BJ (cell line): ENCODE measurements around the gene CHP2. TPM values are rescaled to one million over a fixed set of nuclear protein-coding genes. Genes with fewer than 3 reads are reported as not detected.
"Not testable (repeated sequence)": the region's sequence is repeated elsewhere in the genome, so short reads cannot be mapped to it uniquely, and the experiment has no call there.

Source experiments
- CTCF ChIA-PET: fragments of 350-600 bp; formaldehyde crosslinking; extraction: SDS; loops from one replicate; lab custom pipeline; 2021; ENCODE audit warnings: antibody characterized with exemption, inconsistent platforms; lab: Yijun Ruan, JAX
- POLR2A ChIA-PET: fragments of 300-600 bp; sonication (Branson Sonifier 250); formaldehyde crosslinking; extraction: SDS; loops from one replicate; lab custom pipeline; 2021; ENCODE audit warnings: antibody characterized with exemption; lab: Charles Lee
- DNase-seq: peaks from one replicate; pipeline ENCODE4 v3.0.0-alpha.2; 2011; ENCODE audit warnings: low read depth
- H3K27me3 ChIP-seq: 2 replicates; pipeline ENCODE4 v1.6.0; 2011; ENCODE audit warnings: low read length; ENCODE audit not compliant: control insufficient read depth, insufficient read depth
- H3K36me3 ChIP-seq: 2 replicates; pipeline ENCODE4 v1.5.1; 2011; ENCODE audit warnings: low read length; ENCODE audit not compliant: control insufficient read depth, insufficient read depth
- H3K4me3 ChIP-seq: 2 replicates; pipeline ENCODE4 v1.5.1; 2011; ENCODE audit warnings: low read depth, mild to moderate bottlenecking, control low read depth, low read length
- CTCF ChIP-seq: IDR thresholded peaks from 2 replicates; pipeline ENCODE4 v1.5.1; 2011; ENCODE audit warnings: low read depth, mild to moderate bottlenecking, control low read depth, inconsistent platforms, low read length, moderate library complexity; ENCODE audit not compliant: insufficient read depth
- polyA plus RNA-seq: library from polyadenylated mRNA; depleted of rRNA; stranded (reverse); fragments of >200 nt; gene quantifications from 2 replicates; pipeline ENCODE4 v1.2.3, GENCODE V29; 2011

The CHP2 gene
- polyA plus RNA-seq, 1 experiment = not detected

- ChIA-PET POLR2A (no interaction called here), CTCF (no interaction called here)
- TF ChIP-seq CTCF = no peak
- no peak for DNase-seq
- H3K4me3 ChIP-seq = no peak overlapping the region
- no peaks in the 10 kb centered on the region for H3K27me3 ChIP-seq
- no peaks in the 10 kb centered on the region for H3K36me3 ChIP-seq
Measured at GRCh38 chr16:23745263-23745662, 9.6 kb upstream of the CHP2 start.

GRCh38 chr16:23748630-23749029, 6.2 kb upstream of the CHP2 start:
- H3K36me3 ChIP-seq = no peaks in the 10 kb centered on the region
- ChIA-PET CTCF (no interaction called here), POLR2A (no interaction called here)
- DNase-seq = no peak
- no peak for TF ChIP-seq CTCF
- H3K4me3 ChIP-seq = no peak overlapping the region
- no peaks in the 10 kb centered on the region for H3K27me3 ChIP-seq

GRCh38 chr16:23751053-23751452, 3.8 kb upstream of the CHP2 start:
- CTCF ChIA-PET, H3K4me3 ChIP-seq, DNase-seq, POLR2A ChIA-PET, H3K27me3 ChIP-seq, H3K36me3 ChIP-seq: not testable (repeated sequence)

- ChIA-PET CTCF (interaction anchor here (1.2 kb wide), 1 partner anchor 751 kb away, joined by 4 read pairs; no protein-coding TSS in a partner anchor), POLR2A (no interaction called here)
Measured at GRCh38 chr16:23753908-23754593, 775 bp upstream of the CHP2 start.

GRCh38 chr16:23755484-23755809, 621 bp downstream of the CHP2 start:
- Histone ChIP-seq H3K36me3 (no peaks in the 10 kb centered on the region), H3K27me3 (peaks cover 10% of the 10 kb centered on the region), H3K4me3 (no peak overlapping the region)
- ChIA-PET POLR2A (no interaction called here), CTCF (interaction anchor here (1.2 kb wide), 1 partner anchor 749 kb away, joined by 4 read pairs; no protein-coding TSS in a partner anchor)
- no peak for DNase-seq
- no peak for TF ChIP-seq CTCF

More at GRCh38 chr16:23753908-23754593, 775 bp upstream of the CHP2 start:
- no peak for DNase-seq
- Histone ChIP-seq H3K27me3 (peaks cover 10% of the 10 kb centered on the region), H3K4me3 (no peak overlapping the region), H3K36me3 (no peaks in the 10 kb centered on the region)
- no peak for TF ChIP-seq CTCF

- CTCF ChIA-PET = no interaction called here
Measured at GRCh38 chr16:23757116-23757515, 2.3 kb downstream of the CHP2 start.

More at GRCh38 chr16:23757116-23757515, 2.3 kb downstream of the CHP2 start:
- DNase-seq = no peak
- TF ChIP-seq CTCF = no peak
- POLR2A ChIA-PET = no interaction called here
- Histone ChIP-seq H3K4me3 (no peak overlapping the region), H3K36me3 (no peaks in the 10 kb centered on the region), H3K27me3 (peaks cover 10% of the 10 kb centered on the region)
